Calu3 (cell line): ENCODE data around the gene PLA2G4A. TPM values are rescaled to one million over a fixed set of nuclear protein-coding genes. Genes with fewer than 3 reads are reported as not detected.

ENCODE experiments used
- BruUV-seq: library from RNA; stranded (reverse); fragments of 400-500 nt; replicated peaks from 2 replicates; lab custom pipeline; 2021; lab: Mats Ljungman, UMichigan
- CTCF ChIA-PET: fragments of 300-600 bp; sonication (Branson Sonifier 250); formaldehyde crosslinking; loops from one replicate; lab custom pipeline; 2022; ENCODE audit warnings: antibody characterized with exemption; lab: Charles Lee
- DNase-seq: peaks from one replicate; pipeline ENCODE4 v3.0.0; 2022
- H3K27ac Mint-ChIP-seq: one replicate; pipeline ENCODE4 v1.8.0; 2022; ENCODE audit warnings: mixed read lengths; ENCODE audit not compliant: unreplicated experiment
- H3K27me3 Mint-ChIP-seq: one replicate; pipeline ENCODE4 v1.8.0; 2022; ENCODE audit warnings: mixed read lengths; ENCODE audit not compliant: unreplicated experiment
- H3K36me3 Mint-ChIP-seq: one replicate; pipeline ENCODE4 v1.8.0; 2022; ENCODE audit warnings: mild to moderate bottlenecking, moderate library complexity, mixed read lengths; ENCODE audit not compliant: insufficient read depth, unreplicated experiment
- H3K4me1 Mint-ChIP-seq: one replicate; pipeline ENCODE4 v1.8.0; 2022; ENCODE audit warnings: mild to moderate bottlenecking, low read depth, mixed read lengths; ENCODE audit not compliant: unreplicated experiment
- H3K4me3 Mint-ChIP-seq: one replicate; pipeline ENCODE4 v1.8.0; 2022; ENCODE audit warnings: mild to moderate bottlenecking, low read depth, moderate library complexity, mixed read lengths; ENCODE audit not compliant: unreplicated experiment
- H3K9me3 Mint-ChIP-seq: one replicate; pipeline ENCODE4 v1.8.0; 2022; ENCODE audit warnings: low read depth, mixed read lengths; ENCODE audit not compliant: unreplicated experiment
- intact Hi-C: fragments of 100-400 bp; cut with micrococcal nuclease; formaldehyde crosslinking; loops from one replicate; pipeline ENCODE4 v1.10.0; 2022; ENCODE audit not compliant: unreplicated experiment
- total RNA-seq: library from RNA; stranded (reverse); gene quantifications from 2 replicates; pipeline ENCODE4 v1.2.3, GENCODE V29; 2022
- TF ChIP-seq, protein P1 (sequence below): fragments of 200-600 bp; IDR thresholded peaks from one replicate; pipeline ENCODE4 v1.8.0; 2022; ENCODE audit warnings: antibody characterized with exemption; ENCODE audit not compliant: unreplicated experiment

The PLA2G4A gene
- total RNA-seq, 1 experiment from 2014 or later, result 36.0 TPM

DNA sequence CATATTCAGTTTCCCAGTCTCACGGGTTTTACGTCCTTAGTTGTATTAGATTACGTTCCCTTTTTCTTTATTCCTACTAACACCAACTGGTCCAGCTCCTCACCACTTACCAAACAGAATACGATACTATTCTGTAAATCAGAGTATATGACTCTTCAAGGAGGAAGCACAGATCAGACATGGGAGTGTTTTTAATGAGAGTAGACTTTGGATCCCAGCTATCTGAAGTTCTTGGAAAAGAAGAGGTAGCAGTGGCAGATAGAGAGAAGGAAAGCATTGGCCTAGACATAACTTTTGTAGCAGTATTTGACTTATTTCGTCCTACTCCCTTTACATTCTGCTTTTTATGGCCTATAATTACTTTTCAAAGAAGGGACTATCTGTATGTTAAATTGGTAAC, 24.1 kb upstream of the PLA2G4A start:
- H3K27ac Mint-ChIP-seq, result no peak overlapping the region
- no peak for DNase-seq
- TF ChIP-seq, protein P1, sequence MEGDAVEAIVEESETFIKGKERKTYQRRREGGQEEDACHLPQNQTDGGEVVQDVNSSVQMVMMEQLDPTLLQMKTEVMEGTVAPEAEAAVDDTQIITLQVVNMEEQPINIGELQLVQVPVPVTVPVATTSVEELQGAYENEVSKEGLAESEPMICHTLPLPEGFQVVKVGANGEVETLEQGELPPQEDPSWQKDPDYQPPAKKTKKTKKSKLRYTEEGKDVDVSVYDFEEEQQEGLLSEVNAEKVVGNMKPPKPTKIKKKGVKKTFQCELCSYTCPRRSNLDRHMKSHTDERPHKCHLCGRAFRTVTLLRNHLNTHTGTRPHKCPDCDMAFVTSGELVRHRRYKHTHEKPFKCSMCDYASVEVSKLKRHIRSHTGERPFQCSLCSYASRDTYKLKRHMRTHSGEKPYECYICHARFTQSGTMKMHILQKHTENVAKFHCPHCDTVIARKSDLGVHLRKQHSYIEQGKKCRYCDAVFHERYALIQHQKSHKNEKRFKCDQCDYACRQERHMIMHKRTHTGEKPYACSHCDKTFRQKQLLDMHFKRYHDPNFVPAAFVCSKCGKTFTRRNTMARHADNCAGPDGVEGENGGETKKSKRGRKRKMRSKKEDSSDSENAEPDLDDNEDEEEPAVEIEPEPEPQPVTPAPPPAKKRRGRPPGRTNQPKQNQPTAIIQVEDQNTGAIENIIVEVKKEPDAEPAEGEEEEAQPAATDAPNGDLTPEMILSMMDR, result no peak
- intact Hi-C loops, result loop anchor here (5.0 to 10.0 kb wide), 2 partner anchors 183 to 400 kb away; no protein-coding TSS in a partner anchor
- H3K4me1 Mint-ChIP-seq, result peaks cover 9% of the 10 kb centered on the region
- no peak overlapping the region for H3K4me3 Mint-ChIP-seq
- H3K36me3 Mint-ChIP-seq, result no peaks in the 10 kb centered on the region
- H3K27me3 Mint-ChIP-seq, result no peaks in the 10 kb centered on the region
- BruUV-seq, result no TSS peak
- CTCF ChIA-PET, result interaction anchor here (0.5 to 2.9 kb wide), 3 partner anchors 47 to 178 kb away, joined by 3 to 40 read pairs (median 5); no protein-coding TSS in a partner anchor
- H3K9me3 Mint-ChIP-seq, result no peaks in the 10 kb centered on the region

DNA sequence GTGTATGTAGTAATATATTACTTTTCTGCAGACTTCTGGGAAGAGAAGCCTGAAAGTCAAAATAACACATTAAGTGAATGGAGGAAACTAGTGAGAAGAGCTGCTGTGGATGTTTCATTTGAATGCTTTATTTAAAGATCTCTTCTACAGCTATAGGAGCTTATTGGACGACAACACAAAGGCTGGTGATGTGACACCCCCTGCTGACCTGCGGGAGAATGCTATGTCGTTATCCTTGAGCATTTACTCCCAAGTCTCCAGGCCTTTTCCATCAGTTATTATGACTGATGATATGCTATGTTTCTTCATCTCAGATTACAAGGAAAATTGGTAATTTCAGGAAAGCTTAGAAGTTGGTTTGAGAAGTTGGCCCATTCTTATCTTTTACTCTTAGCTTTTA, 22.3 kb upstream of the PLA2G4A start:
- Mint-ChIP-seq H3K4me1 (peaks cover 9% of the 10 kb centered on the region), H3K27me3 (no peaks in the 10 kb centered on the region), H3K9me3 (no peaks in the 10 kb centered on the region), H3K36me3 (no peaks in the 10 kb centered on the region), H3K4me3 (no peak overlapping the region), H3K27ac (no peak overlapping the region)
- TF ChIP-seq, protein P1, result peak; percentile 63
- intact Hi-C loops, result loop anchor here (1.0 to 10.0 kb wide), 6 partner anchors 84 to 402 kb away; no protein-coding TSS in a partner anchor
- DNase-seq, result peak; percentile 70
- no TSS peak for BruUV-seq
- CTCF ChIA-PET, result interaction anchor here (0.5 to 2.9 kb wide), 21 partner anchors 13 to 431 kb away, joined by 3 to 40 read pairs (median 5); partner anchors contain the start of genes ODR4, PTGS2 and TPR

DNA sequence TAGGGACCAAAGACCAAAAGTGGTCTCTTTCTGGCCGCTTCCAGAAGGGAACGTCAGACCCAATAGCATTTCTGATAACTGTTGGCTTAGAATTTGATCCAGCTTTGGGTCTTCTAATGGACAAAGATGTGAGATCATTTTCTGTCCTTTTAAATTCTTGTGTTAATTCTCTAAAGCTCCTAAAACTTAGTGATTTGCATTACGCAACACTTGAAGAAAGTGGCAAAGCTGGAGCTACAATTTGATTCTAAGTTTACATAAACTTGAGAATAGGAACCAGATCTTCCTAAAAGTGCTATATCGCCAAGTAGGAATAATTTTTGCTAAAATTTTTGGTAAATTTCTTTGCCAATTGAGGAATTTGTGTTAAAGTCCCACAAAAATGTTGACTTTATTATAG, 21.6 kb upstream of the PLA2G4A start:
- CTCF ChIA-PET, result interaction anchor here (1.2 to 2.9 kb wide), 8 partner anchors 22 to 432 kb away, joined by 3 to 40 read pairs (median 8); partner anchors contain the start of genes ODR4, PTGS2 and TPR
- Mint-ChIP-seq H3K4me3 (no peak overlapping the region), H3K9me3 (no peaks in the 10 kb centered on the region), H3K27me3 (no peaks in the 10 kb centered on the region), H3K36me3 (no peaks in the 10 kb centered on the region), H3K27ac (no peak overlapping the region), H3K4me1 (peaks cover 9% of the 10 kb centered on the region)
- intact Hi-C loops, result loop anchor here (5.0 to 10.0 kb wide), 2 partner anchors 180 to 402 kb away; no protein-coding TSS in a partner anchor
- BruUV-seq, result no TSS peak
- TF ChIP-seq, protein P1, result no peak
- DNase-seq, result no peak

DNA sequence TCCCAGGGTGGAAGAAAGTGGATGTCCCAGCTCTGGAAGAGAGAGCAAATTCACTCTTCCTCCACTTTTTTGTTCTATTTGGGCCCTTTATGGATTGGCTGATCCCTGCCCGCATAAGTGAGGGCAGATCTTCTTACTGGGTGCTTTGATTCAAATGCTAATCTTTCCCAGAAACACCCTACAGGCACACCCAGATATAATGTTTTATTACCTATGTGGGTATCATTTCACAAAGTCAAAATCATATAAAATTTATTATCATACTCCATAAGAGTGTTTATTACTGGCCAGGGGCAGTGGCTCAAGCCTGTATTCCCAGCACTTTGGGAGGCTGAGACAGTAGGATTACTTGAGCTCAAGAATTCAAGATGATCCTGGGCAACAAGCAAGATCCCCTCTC, 16.9 kb upstream of the PLA2G4A start:
- CTCF ChIA-PET, result interaction anchor here (0.7 to 1.0 kb wide), 4 partner anchors 30 to 437 kb away, joined by 3 to 8 read pairs (median 6); partner anchors contain the start of gene TPR
- Mint-ChIP-seq H3K36me3 (no peaks in the 10 kb centered on the region), H3K9me3 (no peaks in the 10 kb centered on the region), H3K4me1 (no peaks in the 10 kb centered on the region), H3K4me3 (no peak overlapping the region), H3K27me3 (no peaks in the 10 kb centered on the region), H3K27ac (no peak overlapping the region)
- intact Hi-C loops, result no loop called here
- TF ChIP-seq, protein P1, result no peak
- no peak for DNase-seq
- BruUV-seq, result no TSS peak
